HL-60 (cell line): ENCODE data around the gene CGB2.
"Not testable (repeated sequence)": the region's sequence is repeated elsewhere in the genome, so short reads cannot be mapped to it uniquely, and the experiment has no call there.

Experiments
- DNase-seq, 2 experiments: peaks; one replicate each; pipeline ENCODE4 v3.0.0-alpha.2; 2010 to 2020; ENCODE audit warnings: low read depth in 1 of 2, low spot score in 1 of 2
- H3K27ac ChIP-seq: fragments of 250-450 bp; sonication (Bioruptor Pico); replicated peaks from 2 replicates; pipeline ENCODE4 v1.5.1; 2020; ENCODE audit warnings: mild to moderate bottlenecking, moderate library complexity
- H3K27me3 ChIP-seq: fragments of 250-450 bp; sonication (Bioruptor Pico); 2 replicates; pipeline ENCODE4 v1.5.1; 2021; ENCODE audit warnings: mild to moderate bottlenecking, moderate library complexity; ENCODE audit not compliant: insufficient read depth, poor library complexity, severe bottlenecking
- H3K4me3 ChIP-seq: replicated peaks from 2 replicates; pipeline ENCODE4 v1.5.1; 2011; ENCODE audit warnings: mild to moderate bottlenecking, control low read depth, low read length; ENCODE audit not compliant: insufficient read depth
- CTCF ChIP-seq: IDR thresholded peaks from one replicate; pipeline ENCODE4 v1.5.1; 2011; ENCODE audit warnings: low read length, control low read depth, inconsistent platforms; ENCODE audit not compliant: insufficient read depth
- GABPA ChIP-seq: IDR thresholded peaks from 2 replicates; pipeline ENCODE4 v1.6.1; 2012; ENCODE audit warnings: low read depth
- SPI1 ChIP-seq: IDR thresholded peaks from 2 replicates; pipeline ENCODE4 v1.6.1; 2012; ENCODE audit warnings: low read depth, mild to moderate bottlenecking, borderline replicate concordance

CGB2 gene

GRCh38 chr19:49022116-49022515 is 9.6 kb upstream of the CGB2 start:
- no peak for DNase-seq
- H3K27me3 ChIP-seq: peaks cover 35% of the 10 kb centered on the region
- no peak for TF ChIP-seq GABPA
- no peak overlapping the region for H3K4me3 ChIP-seq
- no peak overlapping the region for H3K27ac ChIP-seq

- peaks cover 19% of the 10 kb centered on the region for H3K27me3 ChIP-seq
- not testable (repeated sequence) for DNase-seq, H3K4me3 ChIP-seq, H3K27ac ChIP-seq
Observed at GRCh38 chr19:49024233-49024632, 7.5 kb upstream of the CGB2 start, which contains the start of gene CGB3. TSS of gene CGB3 (minus strand) at chr19:49024333. CDS start at chr19:49023971, 362 bp downstream.

GRCh38 chr19:49025088-49025487 is 6.6 kb upstream of the CGB2 start:
- not testable (repeated sequence) for H3K27ac ChIP-seq, DNase-seq, H3K4me3 ChIP-seq
- H3K27me3 ChIP-seq: peaks cover 11% of the 10 kb centered on the region

- not testable (repeated sequence) for H3K4me3 ChIP-seq, H3K27ac ChIP-seq, DNase-seq, H3K27me3 ChIP-seq
Observed at GRCh38 chr19:49025599-49025998, 6.1 kb upstream of the CGB2 start.

GRCh38 chr19:49028686-49029085 is 3.0 kb upstream of the CGB2 start:
- H3K27ac ChIP-seq, DNase-seq, H3K27me3 ChIP-seq, H3K4me3 ChIP-seq: not testable (repeated sequence)

GRCh38 chr19:49029749-49030148 is 1.9 kb upstream of the CGB2 start:
- H3K27ac ChIP-seq, DNase-seq, H3K27me3 ChIP-seq, H3K4me3 ChIP-seq: not testable (repeated sequence)

GRCh38 chr19:49030323-49030722 is 1.4 kb upstream of the CGB2 start:
- not testable (repeated sequence) for DNase-seq, H3K27me3 ChIP-seq, H3K27ac ChIP-seq, H3K4me3 ChIP-seq

- not testable (repeated sequence) for H3K4me3 ChIP-seq, H3K27me3 ChIP-seq, H3K27ac ChIP-seq
- DNase-seq: peak in 1 of 2 experiments; percentile 42
- TF ChIP-seq CTCF (peak; percentile 49), SPI1 (peak; percentile 16; the same call in 1 of the 2 replicates)
Observed at GRCh38 chr19:49036815-49037214, 5.1 kb downstream of the CGB2 start, which contains the start of gene CGB1. TSS of gene CGB1 (minus strand) at chr19:49036895. CDS start at chr19:49036711, 184 bp downstream.

GRCh38 chr19:49038111-49038510 is 6.4 kb downstream of the CGB2 start:
- not testable (repeated sequence) for H3K27me3 ChIP-seq, H3K4me3 ChIP-seq, DNase-seq, H3K27ac ChIP-seq

- not testable (repeated sequence) for H3K27me3 ChIP-seq, H3K27ac ChIP-seq, H3K4me3 ChIP-seq, DNase-seq
Observed at GRCh38 chr19:49038557-49039276, 7.0 kb downstream of the CGB2 start.

GRCh38 chr19:49039736-49040135 is 8.0 kb downstream of the CGB2 start:
- DNase-seq, H3K27me3 ChIP-seq, H3K27ac ChIP-seq, H3K4me3 ChIP-seq: not testable (repeated sequence)
